Measurements from ENCODE around the gene HIP1.

The HIP1 gene

GRCh38 chr7:75660566-75661215, 78.0 kb downstream of the HIP1 start:
- ATAC-seq (ENCODE audit: low read depth) (no peak), DNase-seq (ENCODE audit: low spot score) (no peak)
- Histone ChIP-seq H3K9me3 (ENCODE audit: severe bottlenecking) (no peaks in the 10 kb centered on the region), H3K27ac (ENCODE audit: poor library complexity, severe bottlenecking) (no peak overlapping the region), H3K4me1 (ENCODE audit: insufficient read depth, poor library complexity, severe bottlenecking) (no peaks in the 10 kb centered on the region), H3K27me3 (ENCODE audit: insufficient read depth, poor library complexity, severe bottlenecking) (no peaks in the 10 kb centered on the region), H3K4me3 (ENCODE audit: severe bottlenecking) (no peak overlapping the region), H3K36me3 (ENCODE audit: low read depth) (no peaks in the 10 kb centered on the region)
- TF ChIP-seq CTCF (IDR thresholded peaks at IDR 0.05; ENCODE audit: poor library complexity, severe bottlenecking): no peak

- Histone ChIP-seq H3K36me3 (ENCODE audit: low read depth) (no peaks in the 10 kb centered on the region), H3K4me1 (ENCODE audit: insufficient read depth, poor library complexity, severe bottlenecking) (no peaks in the 10 kb centered on the region), H3K27me3 (ENCODE audit: insufficient read depth, poor library complexity, severe bottlenecking) (no peaks in the 10 kb centered on the region), H3K4me3 (ENCODE audit: severe bottlenecking) (no peak overlapping the region), H3K9me3 (ENCODE audit: severe bottlenecking) (no peaks in the 10 kb centered on the region), H3K27ac (ENCODE audit: poor library complexity, severe bottlenecking) (no peak overlapping the region)
- ATAC-seq (ENCODE audit: low read depth): no peak
- DNase-seq (ENCODE audit: low spot score): no peak
- no peak for TF ChIP-seq CTCF (IDR thresholded peaks at IDR 0.05; ENCODE audit: poor library complexity, severe bottlenecking)
Observed at GRCh38 chr7:75658802-75659201, 79.9 kb downstream of the HIP1 start.

- no peak for ATAC-seq (ENCODE audit: low read depth)
- no peak overlapping the region for H3K4me3 ChIP-seq (ENCODE audit: severe bottlenecking)
- TF ChIP-seq CTCF (IDR thresholded peaks at IDR 0.05; ENCODE audit: poor library complexity, severe bottlenecking): no peak
Observed at GRCh38 chr7:75658369-75658768, 80.4 kb downstream of the HIP1 start.

GRCh38 chr7:75657866-75658265, 80.9 kb downstream of the HIP1 start:
- no peak for ATAC-seq (ENCODE audit: low read depth)
- Histone ChIP-seq H3K27ac (ENCODE audit: poor library complexity, severe bottlenecking) (no peak overlapping the region), H3K36me3 (ENCODE audit: low read depth) (no peaks in the 10 kb centered on the region), H3K4me1 (ENCODE audit: insufficient read depth, poor library complexity, severe bottlenecking) (no peaks in the 10 kb centered on the region), H3K9me3 (ENCODE audit: severe bottlenecking) (no peaks in the 10 kb centered on the region), H3K27me3 (ENCODE audit: insufficient read depth, poor library complexity, severe bottlenecking) (no peaks in the 10 kb centered on the region), H3K4me3 (ENCODE audit: severe bottlenecking) (no peak overlapping the region)
- no peak for DNase-seq (ENCODE audit: low spot score)
- no peak for TF ChIP-seq CTCF (IDR thresholded peaks at IDR 0.05; ENCODE audit: poor library complexity, severe bottlenecking)

More at GRCh38 chr7:75658369-75658768, 80.4 kb downstream of the HIP1 start:
- Histone ChIP-seq H3K4me1 (ENCODE audit: insufficient read depth, poor library complexity, severe bottlenecking) (no peaks in the 10 kb centered on the region), H3K36me3 (ENCODE audit: low read depth) (no peaks in the 10 kb centered on the region), H3K27me3 (ENCODE audit: insufficient read depth, poor library complexity, severe bottlenecking) (no peaks in the 10 kb centered on the region), H3K27ac (ENCODE audit: poor library complexity, severe bottlenecking) (no peak overlapping the region), H3K9me3 (ENCODE audit: severe bottlenecking) (no peaks in the 10 kb centered on the region)
- no peak for DNase-seq (ENCODE audit: low spot score)

GRCh38 chr7:75656740-75657139, 82.0 kb downstream of the HIP1 start:
- DNase-seq (ENCODE audit: low spot score) (no peak), ATAC-seq (ENCODE audit: low read depth) (no peak)
- H3K27me3 ChIP-seq (ENCODE audit: insufficient read depth, poor library complexity, severe bottlenecking): no peaks in the 10 kb centered on the region
- no peak for TF ChIP-seq CTCF (IDR thresholded peaks at IDR 0.05; ENCODE audit: poor library complexity, severe bottlenecking)
- H3K4me3 ChIP-seq (ENCODE audit: severe bottlenecking): no peak overlapping the region
- no peaks in the 10 kb centered on the region for H3K9me3 ChIP-seq (ENCODE audit: severe bottlenecking)
- no peak overlapping the region for H3K27ac ChIP-seq (ENCODE audit: poor library complexity, severe bottlenecking)
- H3K36me3 ChIP-seq (ENCODE audit: low read depth): no peaks in the 10 kb centered on the region
- H3K4me1 ChIP-seq (ENCODE audit: insufficient read depth, poor library complexity, severe bottlenecking): no peaks in the 10 kb centered on the region
